Measurements from ENCODE around the gene SH3RF3. TPM values are rescaled to one million over a fixed set of nuclear protein-coding genes. Genes with fewer than 3 reads are reported as not detected.

SH3RF3 gene
- total RNA-seq, 1 experiment from 2014 or later: 1.0 TPM

DNA sequence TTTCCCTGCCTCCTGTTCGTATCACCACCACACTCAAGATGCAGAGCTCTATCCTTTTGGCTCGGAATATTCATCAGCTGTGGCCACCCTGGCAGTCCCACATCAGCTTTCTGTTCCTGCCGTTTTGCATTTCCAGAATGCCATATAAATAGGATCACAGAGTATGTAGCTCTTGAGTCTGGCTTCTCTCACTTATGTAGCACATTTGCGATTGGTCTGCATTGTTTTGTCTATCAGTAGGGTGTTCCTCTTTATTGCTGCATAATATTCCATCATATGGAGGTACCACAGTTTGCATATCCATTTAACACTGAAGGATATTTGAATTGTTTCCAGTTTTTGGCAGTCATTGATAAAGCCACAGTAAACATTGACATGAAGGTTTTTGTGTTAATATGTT lies 104.6 kb downstream of the SH3RF3 start:
- peaks cover 12% of the 10 kb centered on the region for H3K9me3 Mint-ChIP-seq
- ChIA-PET CTCF (no interaction called here), POLR2A (interaction anchor here (0.8 kb wide), 1 partner anchor 8 kb away, joined by 3 read pairs; no protein-coding TSS in a partner anchor)
- no peak for TF ChIP-seq NFYB (CRISPR knock-in tag; conservative IDR thresholded peaks at IDR 0.05; ENCODE audit: low read depth)
- no peak for TF ChIP-seq ZNF396 (CRISPR knock-in tag; IDR thresholded peaks at IDR 0.05; ENCODE audit: borderline replicate concordance)
- no peak for TF ChIP-seq TCF7 (CRISPR knock-in tag; IDR thresholded peaks at IDR 0.05; ENCODE audit: low read depth)
- TF ChIP-seq, protein P1, sequence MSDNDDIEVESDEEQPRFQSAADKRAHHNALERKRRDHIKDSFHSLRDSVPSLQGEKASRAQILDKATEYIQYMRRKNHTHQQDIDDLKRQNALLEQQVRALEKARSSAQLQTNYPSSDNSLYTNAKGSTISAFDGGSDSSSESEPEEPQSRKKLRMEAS (CRISPR knock-in tag; IDR thresholded peaks at IDR 0.05): no peak
- TF ChIP-seq FOXJ3 (CRISPR knock-in tag; IDR thresholded peaks at IDR 0.05; ENCODE audit: borderline replicate concordance): no peak
- TF ChIP-seq MXD4 (CRISPR knock-in tag; IDR thresholded peaks at IDR 0.05; ENCODE audit: borderline replicate concordance): no peak
- TF ChIP-seq ATF1 (CRISPR knock-in tag; IDR thresholded peaks at IDR 0.05): no peak
- TF ChIP-seq NR1H2 (CRISPR knock-in tag; IDR thresholded peaks at IDR 0.05): no peak
- TF ChIP-seq, protein P2, sequence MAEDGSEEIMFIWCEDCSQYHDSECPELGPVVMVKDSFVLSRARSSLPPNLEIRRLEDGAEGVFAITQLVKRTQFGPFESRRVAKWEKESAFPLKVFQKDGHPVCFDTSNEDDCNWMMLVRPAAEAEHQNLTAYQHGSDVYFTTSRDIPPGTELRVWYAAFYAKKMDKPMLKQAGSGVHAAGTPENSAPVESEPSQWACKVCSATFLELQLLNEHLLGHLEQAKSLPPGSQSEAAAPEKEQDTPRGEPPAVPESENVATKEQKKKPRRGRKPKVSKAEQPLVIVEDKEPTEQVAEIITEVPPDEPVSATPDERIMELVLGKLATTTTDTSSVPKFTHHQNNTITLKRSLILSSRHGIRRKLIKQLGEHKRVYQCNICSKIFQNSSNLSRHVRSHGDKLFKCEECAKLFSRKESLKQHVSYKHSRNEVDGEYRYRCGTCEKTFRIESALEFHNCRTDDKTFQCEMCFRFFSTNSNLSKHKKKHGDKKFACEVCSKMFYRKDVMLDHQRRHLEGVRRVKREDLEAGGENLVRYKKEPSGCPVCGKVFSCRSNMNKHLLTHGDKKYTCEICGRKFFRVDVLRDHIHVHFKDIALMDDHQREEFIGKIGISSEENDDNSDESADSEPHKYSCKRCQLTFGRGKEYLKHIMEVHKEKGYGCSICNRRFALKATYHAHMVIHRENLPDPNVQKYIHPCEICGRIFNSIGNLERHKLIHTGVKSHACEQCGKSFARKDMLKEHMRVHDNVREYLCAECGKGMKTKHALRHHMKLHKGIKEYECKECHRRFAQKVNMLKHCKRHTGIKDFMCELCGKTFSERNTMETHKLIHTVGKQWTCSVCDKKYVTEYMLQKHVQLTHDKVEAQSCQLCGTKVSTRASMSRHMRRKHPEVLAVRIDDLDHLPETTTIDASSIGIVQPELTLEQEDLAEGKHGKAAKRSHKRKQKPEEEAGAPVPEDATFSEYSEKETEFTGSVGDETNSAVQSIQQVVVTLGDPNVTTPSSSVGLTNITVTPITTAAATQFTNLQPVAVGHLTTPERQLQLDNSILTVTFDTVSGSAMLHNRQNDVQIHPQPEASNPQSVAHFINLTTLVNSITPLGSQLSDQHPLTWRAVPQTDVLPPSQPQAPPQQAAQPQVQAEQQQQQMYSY (CRISPR knock-in tag; IDR thresholded peaks at IDR 0.05): no peak
- TF ChIP-seq, protein P3, sequence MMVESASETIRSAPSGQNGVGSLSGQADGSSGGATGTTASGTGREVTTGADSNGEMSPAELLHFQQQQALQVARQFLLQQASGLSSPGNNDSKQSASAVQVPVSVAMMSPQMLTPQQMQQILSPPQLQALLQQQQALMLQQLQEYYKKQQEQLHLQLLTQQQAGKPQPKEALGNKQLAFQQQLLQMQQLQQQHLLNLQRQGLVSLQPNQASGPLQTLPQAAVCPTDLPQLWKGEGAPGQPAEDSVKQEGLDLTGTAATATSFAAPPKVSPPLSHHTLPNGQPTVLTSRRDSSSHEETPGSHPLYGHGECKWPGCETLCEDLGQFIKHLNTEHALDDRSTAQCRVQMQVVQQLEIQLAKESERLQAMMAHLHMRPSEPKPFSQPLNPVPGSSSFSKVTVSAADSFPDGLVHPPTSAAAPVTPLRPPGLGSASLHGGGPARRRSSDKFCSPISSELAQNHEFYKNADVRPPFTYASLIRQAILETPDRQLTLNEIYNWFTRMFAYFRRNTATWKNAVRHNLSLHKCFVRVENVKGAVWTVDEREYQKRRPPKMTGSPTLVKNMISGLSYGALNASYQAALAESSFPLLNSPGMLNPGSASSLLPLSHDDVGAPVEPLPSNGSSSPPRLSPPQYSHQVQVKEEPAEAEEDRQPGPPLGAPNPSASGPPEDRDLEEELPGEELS (CRISPR knock-in tag; IDR thresholded peaks at IDR 0.05): no peak
- peaks cover 15% of the 10 kb centered on the region for H3K4me1 Mint-ChIP-seq
- ATAC-seq (no peak), DNase-seq (ENCODE audit: low spot score) (no peak)
- no peaks in the 10 kb centered on the region for H3K27me3 Mint-ChIP-seq (ENCODE audit: low read depth)
- H3K27ac Mint-ChIP-seq: no peak overlapping the region
- peaks cover 2% of the 10 kb centered on the region; the same call in 1 of the 2 replicates for H3K36me3 Mint-ChIP-seq
- no peak overlapping the region for H3K4me3 Mint-ChIP-seq

DNA sequence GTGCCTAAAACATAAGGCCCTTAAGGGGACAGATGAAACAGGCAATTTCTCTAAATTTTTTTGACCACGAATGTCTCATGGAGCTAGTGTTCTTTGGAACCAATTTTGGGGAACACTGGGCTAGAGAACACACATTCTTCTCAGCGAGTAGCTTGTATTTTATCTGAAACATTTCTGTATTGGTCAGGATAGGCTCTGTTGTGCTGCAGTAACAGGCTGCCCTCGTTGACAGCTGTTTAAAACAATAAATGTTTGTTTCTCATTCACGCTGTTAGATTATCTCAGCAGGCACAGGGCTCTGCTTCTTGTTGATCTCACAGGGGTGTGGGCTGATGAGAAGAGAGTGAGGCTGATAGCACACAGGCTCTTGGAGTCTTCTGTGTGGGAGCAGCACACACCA lies 105.3 kb downstream of the SH3RF3 start:
- ChIA-PET CTCF (no interaction called here), POLR2A (no interaction called here)
- Mint-ChIP-seq H3K4me3 (no peak overlapping the region), H3K27ac (no peak overlapping the region), H3K9me3 (peaks cover 12% of the 10 kb centered on the region), H3K36me3 (peaks cover 2% of the 10 kb centered on the region; the same call in 1 of the 2 replicates), H3K4me1 (peaks cover 8% of the 10 kb centered on the region), H3K27me3 (ENCODE audit: low read depth) (no peaks in the 10 kb centered on the region)
- no peak for ATAC-seq
- TF ChIP-seq ZNF671 (CRISPR knock-in tag; IDR thresholded peaks at IDR 0.05) (no peak), MXD4 (CRISPR knock-in tag; IDR thresholded peaks at IDR 0.05; ENCODE audit: borderline replicate concordance) (no peak), ZNF317 (CRISPR knock-in tag; IDR thresholded peaks at IDR 0.05; ENCODE audit: borderline replicate concordance, low read depth) (no peak), SMAD3 (CRISPR knock-in tag; IDR thresholded peaks at IDR 0.05; ENCODE audit: borderline replicate concordance) (no peak), ZNF138 (CRISPR knock-in tag; conservative IDR thresholded peaks at IDR 0.05) (no peak), JUN (CRISPR knock-in tag; IDR thresholded peaks at IDR 0.05) (no peak), HMGA2 (CRISPR knock-in tag; IDR thresholded peaks at IDR 0.05) (no peak), ETV6 (CRISPR knock-in tag; IDR thresholded peaks at IDR 0.05) (no peak), RELA (CRISPR knock-in tag; IDR thresholded peaks at IDR 0.05; ENCODE audit: borderline replicate concordance) (no peak)
- TF ChIP-seq, protein P4, sequence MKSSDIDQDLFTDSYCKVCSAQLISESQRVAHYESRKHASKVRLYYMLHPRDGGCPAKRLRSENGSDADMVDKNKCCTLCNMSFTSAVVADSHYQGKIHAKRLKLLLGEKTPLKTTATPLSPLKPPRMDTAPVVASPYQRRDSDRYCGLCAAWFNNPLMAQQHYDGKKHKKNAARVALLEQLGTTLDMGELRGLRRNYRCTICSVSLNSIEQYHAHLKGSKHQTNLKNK (CRISPR knock-in tag; IDR thresholded peaks at IDR 0.05): no peak
- TF ChIP-seq, protein P5, sequence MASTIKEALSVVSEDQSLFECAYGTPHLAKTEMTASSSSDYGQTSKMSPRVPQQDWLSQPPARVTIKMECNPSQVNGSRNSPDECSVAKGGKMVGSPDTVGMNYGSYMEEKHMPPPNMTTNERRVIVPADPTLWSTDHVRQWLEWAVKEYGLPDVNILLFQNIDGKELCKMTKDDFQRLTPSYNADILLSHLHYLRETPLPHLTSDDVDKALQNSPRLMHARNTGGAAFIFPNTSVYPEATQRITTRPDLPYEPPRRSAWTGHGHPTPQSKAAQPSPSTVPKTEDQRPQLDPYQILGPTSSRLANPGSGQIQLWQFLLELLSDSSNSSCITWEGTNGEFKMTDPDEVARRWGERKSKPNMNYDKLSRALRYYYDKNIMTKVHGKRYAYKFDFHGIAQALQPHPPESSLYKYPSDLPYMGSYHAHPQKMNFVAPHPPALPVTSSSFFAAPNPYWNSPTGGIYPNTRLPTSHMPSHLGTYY (CRISPR knock-in tag; IDR thresholded peaks at IDR 0.05): no peak
- TF ChIP-seq, protein P6, sequence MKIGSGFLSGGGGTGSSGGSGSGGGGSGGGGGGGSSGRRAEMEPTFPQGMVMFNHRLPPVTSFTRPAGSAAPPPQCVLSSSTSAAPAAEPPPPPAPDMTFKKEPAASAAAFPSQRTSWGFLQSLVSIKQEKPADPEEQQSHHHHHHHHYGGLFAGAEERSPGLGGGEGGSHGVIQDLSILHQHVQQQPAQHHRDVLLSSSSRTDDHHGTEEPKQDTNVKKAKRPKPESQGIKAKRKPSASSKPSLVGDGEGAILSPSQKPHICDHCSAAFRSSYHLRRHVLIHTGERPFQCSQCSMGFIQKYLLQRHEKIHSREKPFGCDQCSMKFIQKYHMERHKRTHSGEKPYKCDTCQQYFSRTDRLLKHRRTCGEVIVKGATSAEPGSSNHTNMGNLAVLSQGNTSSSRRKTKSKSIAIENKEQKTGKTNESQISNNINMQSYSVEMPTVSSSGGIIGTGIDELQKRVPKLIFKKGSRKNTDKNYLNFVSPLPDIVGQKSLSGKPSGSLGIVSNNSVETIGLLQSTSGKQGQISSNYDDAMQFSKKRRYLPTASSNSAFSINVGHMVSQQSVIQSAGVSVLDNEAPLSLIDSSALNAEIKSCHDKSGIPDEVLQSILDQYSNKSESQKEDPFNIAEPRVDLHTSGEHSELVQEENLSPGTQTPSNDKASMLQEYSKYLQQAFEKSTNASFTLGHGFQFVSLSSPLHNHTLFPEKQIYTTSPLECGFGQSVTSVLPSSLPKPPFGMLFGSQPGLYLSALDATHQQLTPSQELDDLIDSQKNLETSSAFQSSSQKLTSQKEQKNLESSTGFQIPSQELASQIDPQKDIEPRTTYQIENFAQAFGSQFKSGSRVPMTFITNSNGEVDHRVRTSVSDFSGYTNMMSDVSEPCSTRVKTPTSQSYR (CRISPR knock-in tag; IDR thresholded peaks at IDR 0.05): no peak
- TF ChIP-seq, protein P7, sequence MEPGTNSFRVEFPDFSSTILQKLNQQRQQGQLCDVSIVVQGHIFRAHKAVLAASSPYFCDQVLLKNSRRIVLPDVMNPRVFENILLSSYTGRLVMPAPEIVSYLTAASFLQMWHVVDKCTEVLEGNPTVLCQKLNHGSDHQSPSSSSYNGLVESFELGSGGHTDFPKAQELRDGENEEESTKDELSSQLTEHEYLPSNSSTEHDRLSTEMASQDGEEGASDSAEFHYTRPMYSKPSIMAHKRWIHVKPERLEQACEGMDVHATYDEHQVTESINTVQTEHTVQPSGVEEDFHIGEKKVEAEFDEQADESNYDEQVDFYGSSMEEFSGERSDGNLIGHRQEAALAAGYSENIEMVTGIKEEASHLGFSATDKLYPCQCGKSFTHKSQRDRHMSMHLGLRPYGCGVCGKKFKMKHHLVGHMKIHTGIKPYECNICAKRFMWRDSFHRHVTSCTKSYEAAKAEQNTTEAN (CRISPR knock-in tag; IDR thresholded peaks at IDR 0.05): no peak
- DNase-seq (ENCODE audit: low spot score): no peak

Measured in WTC11 (cell line).